ENCODE results near the gene KDM4B.

Gene KDM4B

GRCh38 chr19:5092481-5092843 lies 123.5 kb downstream of the KDM4B start:
- no peak for DNase-seq (ENCODE audit: low read depth, low spot score)
- no peak for TF ChIP-seq CTCF (IDR thresholded peaks at IDR 0.05; ENCODE audit: low read depth, low read length)
- in situ Hi-C loops (cut with HindIII; ENCODE audit: low sequenced_read_pairs) = no loop called here
- H3K4me3 ChIP-seq (ENCODE audit: low read depth, low read length) = no peak overlapping the region

- TF ChIP-seq CTCF (IDR thresholded peaks at IDR 0.05; ENCODE audit: low read depth, low read length) = no peak
- in situ Hi-C loops (cut with HindIII; ENCODE audit: low sequenced_read_pairs) = no loop called here
Measured at GRCh38 chr19:5093297-5093928, 124.5 kb downstream of the KDM4B start.

GRCh38 chr19:5093948-5094718 lies 125.2 kb downstream of the KDM4B start:
- no peak overlapping the region for H3K4me3 ChIP-seq (ENCODE audit: low read depth, low read length)
- in situ Hi-C loops (cut with HindIII; ENCODE audit: low sequenced_read_pairs) = no loop called here
- TF ChIP-seq CTCF (IDR thresholded peaks at IDR 0.05; ENCODE audit: low read depth, low read length) = no peak

More at GRCh38 chr19:5093297-5093928, 124.5 kb downstream of the KDM4B start:
- DNase-seq (ENCODE audit: low read depth, low spot score) = no peak
- no peak overlapping the region for H3K4me3 ChIP-seq (ENCODE audit: low read depth, low read length)

GRCh38 chr19:5094768-5095567 lies 126.1 kb downstream of the KDM4B start:
- no peak for TF ChIP-seq CTCF (IDR thresholded peaks at IDR 0.05; ENCODE audit: low read depth, low read length)
- no peak overlapping the region for H3K4me3 ChIP-seq (ENCODE audit: low read depth, low read length)
- no peak for DNase-seq (ENCODE audit: low read depth, low spot score)
- in situ Hi-C loops (cut with HindIII; ENCODE audit: low sequenced_read_pairs) = no loop called here

More at GRCh38 chr19:5093948-5094718, 125.2 kb downstream of the KDM4B start:
- no peak for DNase-seq (ENCODE audit: low read depth, low spot score)

GRCh38 chr19:5095568-5095850 lies 126.6 kb downstream of the KDM4B start:
- no peak overlapping the region for H3K4me3 ChIP-seq (ENCODE audit: low read depth, low read length)
- no peak for DNase-seq (ENCODE audit: low read depth, low spot score)
- TF ChIP-seq CTCF (IDR thresholded peaks at IDR 0.05; ENCODE audit: low read depth, low read length) = no peak
- in situ Hi-C loops (cut with HindIII; ENCODE audit: low sequenced_read_pairs) = no loop called here

- no peak for TF ChIP-seq CTCF (IDR thresholded peaks at IDR 0.05; ENCODE audit: low read depth, low read length)
- H3K4me3 ChIP-seq (ENCODE audit: low read depth, low read length) = no peak overlapping the region
- no peak for DNase-seq (ENCODE audit: low read depth, low spot score)
- in situ Hi-C loops (cut with HindIII; ENCODE audit: low sequenced_read_pairs) = no loop called here
Measured at GRCh38 chr19:5096536-5096935, 127.6 kb downstream of the KDM4B start.
